GM19455 (cell line): ENCODE measurements around the gene NUAK1.
"Not testable (repeated sequence)": the region's sequence is repeated elsewhere in the genome, so short reads cannot be mapped to it uniquely, and the experiment has no call there.

Source experiments
- ATAC-seq: cut with Tn5 transposase; IDR thresholded peaks from one replicate; pipeline ENCODE4 v1.9.1; 2021; ENCODE audit not compliant: unreplicated experiment

The NUAK1 gene

DNA sequence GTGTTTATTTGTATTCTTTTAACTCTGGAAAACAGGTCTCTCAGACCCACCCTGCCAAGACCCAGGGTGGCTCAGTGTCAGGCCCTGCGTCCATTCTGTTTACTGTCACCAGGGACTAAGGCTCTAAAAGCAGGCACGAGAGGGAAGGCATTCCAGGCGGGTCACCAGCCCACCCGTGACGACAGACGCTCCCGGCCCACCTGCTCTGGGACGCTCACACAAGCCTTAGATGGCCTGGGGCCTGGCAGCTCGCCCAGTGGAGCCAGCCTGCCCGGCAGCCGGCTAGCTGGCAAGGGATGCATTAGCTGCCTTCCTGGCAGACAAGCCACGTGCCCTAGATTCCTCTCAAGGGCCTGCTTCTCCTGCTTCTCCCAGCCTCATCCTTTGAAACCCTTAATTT is 9.2 kb upstream of the NUAK1 start:
- ATAC-seq = no peak

DNA sequence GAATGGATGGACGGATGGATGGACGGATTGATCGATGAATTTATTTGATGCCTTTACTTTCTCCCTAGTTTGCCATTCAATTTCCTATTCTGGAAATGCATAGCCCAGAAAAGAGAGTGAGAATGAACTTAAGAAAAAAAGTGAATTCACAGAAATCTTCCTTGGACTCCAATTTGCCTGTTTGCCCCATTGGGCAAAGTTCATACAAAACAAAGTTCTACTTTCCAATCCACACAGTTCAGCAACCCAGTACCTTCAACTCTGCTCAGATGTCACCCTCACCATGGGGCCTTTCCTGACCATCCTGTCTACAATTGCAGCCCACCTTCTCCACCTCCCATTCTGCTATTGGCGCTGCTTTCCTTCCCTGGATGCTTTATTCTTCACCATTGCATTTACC is 8.2 kb upstream of the NUAK1 start:
- ATAC-seq = no peak

GRCh38 chr12:106145539-106146447 is 7.0 kb upstream of the NUAK1 start:
- no peak for ATAC-seq

GRCh38 chr12:106144847-106145246 is 6.1 kb upstream of the NUAK1 start:
- ATAC-seq = no peak

DNA sequence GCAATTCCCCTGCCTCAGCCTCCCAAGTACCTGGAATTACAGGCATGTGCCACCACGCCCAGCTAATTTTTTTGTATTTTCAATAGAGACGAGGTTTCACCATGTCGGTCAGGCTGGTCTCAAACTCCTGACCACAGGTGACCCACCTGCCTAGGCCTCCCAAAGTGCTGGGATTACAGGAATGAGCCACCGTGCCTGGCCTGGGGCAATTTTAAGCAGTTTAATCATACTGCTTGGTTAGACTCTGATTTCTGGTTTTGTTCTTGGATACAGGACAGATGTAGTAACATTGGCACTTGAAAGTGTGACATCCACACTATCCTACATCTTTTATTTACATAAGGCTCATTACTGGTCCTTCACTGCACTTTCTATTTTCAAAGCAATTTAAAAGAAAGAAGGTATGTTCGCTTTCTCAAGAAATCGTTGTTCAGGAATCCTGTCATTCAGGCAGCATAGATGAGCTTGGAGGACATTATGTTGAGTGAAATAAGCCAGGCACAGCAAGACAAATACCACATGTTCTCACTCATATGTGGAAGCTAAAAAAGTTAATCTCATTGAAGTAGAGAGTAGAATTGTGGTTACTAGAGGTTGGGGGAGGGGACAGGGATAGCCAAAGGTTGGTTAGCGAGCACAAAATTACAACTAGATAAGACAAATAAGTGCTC is 4.0 kb upstream of the NUAK1 start:
- ATAC-seq = no peak

DNA sequence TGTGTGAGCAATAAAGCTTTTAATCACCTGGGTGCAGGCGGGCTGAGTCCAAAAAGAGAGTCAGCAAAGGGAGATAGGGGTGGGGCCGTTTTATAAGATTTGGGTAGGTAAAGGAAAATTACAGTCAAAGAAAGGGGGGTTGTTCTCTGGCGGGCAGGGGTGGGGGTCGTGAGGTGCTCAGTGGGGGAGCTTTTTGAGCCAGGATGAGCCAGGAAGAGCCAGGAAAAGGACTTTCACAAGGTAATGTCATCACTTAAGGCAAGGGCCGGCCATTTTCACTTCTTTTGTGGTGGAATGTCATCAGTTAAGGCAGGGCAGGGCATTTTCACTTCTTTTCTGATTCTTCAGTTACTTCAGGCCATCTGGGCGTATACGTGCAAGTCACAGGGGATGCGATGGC is 3.2 kb upstream of the NUAK1 start:
- not testable (repeated sequence) for ATAC-seq

DNA sequence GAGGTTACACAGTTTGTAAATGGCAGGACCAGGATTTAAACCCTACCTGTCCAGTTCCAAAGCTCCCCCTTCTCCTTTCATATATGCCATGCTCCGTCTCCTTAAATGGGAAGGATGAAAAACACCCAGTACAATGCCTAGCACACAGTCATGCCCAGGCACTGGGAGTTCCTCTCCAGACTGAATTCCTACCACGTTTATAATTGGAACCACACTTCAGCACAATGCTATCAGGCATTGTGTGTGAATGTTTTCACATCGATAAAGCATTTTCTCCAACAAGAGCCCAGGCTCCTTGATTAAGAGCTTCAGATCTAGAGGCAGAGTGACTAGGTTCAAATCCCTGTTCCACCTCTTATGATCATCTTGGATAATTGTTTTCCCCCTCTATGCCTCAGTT is 2.7 kb upstream of the NUAK1 start:
- ATAC-seq = no peak

GRCh38 chr12:106141003-106141402 is 2.2 kb upstream of the NUAK1 start:
- ATAC-seq = no peak

DNA sequence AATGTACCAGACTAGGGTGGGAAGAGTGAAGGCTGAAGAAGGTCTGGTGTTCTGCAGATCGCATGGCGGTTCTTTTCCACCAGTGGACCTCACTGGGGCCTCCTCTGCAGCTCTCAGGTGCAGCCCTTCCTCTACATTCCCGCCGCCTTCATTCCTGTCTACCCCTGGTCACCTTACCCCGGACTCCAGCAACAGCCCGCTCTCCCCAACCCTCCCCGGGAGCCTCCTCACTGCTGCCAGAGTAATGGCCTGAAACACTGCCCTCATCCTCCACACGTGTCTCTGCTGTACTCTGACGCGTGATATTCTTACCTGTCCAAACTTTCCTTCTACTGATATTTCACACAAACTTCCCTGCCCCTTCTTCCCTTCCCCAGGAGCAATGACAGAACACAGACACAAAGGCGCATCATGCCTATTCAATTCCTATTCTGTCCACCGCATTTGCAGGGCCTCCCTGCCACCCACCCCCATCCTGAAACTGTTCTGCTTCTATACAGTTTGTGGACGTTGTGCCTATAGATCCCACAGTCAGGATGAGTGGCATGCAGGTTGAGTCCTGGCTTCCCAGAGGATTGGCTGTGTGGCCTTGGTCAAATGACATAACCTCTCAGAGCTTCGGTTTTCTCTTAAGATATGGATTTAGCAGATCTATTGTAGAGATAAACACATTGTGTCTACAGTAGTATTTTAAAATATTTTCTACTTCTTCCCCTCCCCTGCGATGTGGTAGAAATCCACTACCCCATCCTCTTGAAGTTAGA is 1.7 kb upstream of the NUAK1 start:
- ATAC-seq = no peak

GRCh38 chr12:106139422-106140171 is 843 bp upstream of the NUAK1 start:
- ATAC-seq = no peak

DNA sequence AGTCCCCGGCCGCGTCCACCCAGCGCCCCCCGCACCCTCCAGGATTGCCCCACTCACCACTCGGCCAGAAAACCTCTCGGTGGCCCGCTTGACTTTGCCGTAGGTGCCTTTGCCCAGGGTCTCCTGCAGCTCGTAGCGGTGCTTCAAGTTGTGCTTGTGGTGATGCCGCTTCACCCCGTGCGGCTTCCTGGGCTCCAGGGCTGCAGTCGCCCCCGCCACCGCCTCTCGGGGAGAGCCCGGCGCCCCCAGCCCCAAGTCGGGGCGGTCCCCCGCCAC is 459 bp downstream of the NUAK1 start:
- ATAC-seq = no peak

- no peak for ATAC-seq
Observed at GRCh38 chr12:106137530-106138356, 1.0 kb downstream of the NUAK1 start.

DNA sequence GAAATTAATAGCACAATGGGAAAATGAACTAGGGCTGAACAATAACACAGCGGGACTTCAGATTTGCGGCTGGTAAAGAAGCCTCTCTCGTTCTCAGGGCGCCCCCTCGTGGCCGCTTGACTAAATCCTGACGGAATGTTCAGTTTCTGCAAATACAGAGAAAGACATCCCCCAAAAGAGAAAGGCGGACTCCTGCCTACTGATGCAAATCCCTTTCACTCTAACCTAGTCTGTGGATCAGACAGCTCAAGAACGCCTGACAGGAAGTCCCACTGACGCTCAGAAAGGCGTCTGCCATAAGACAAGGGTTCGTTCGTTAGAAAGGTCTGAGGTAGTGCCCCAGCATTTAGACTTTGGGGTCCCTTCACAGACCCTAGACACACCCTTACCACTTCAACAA is 2.5 kb downstream of the NUAK1 start:
- peak; percentile 58 for ATAC-seq

GRCh38 chr12:106135781-106136180 is 3.0 kb downstream of the NUAK1 start:
- no peak for ATAC-seq

DNA sequence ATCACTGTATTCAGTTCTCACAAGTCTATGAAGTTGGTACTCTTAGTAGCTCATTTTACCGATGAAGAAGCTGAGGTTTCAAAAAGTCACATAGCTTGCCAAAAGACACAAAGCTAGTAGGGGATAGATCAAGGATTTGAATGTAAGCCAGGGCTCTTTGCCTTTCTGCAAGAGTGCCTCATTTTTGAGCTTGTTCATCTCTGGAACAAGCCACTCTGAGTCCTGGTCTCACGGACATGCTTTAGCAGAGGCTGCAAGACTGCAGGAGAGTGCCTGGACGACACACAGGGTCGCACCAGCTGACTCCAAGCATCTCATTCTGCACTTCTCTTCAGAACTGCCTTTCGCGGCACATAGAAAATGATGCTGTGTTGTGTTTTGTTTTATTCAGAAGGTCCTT is 3.7 kb downstream of the NUAK1 start:
- no peak for ATAC-seq

DNA sequence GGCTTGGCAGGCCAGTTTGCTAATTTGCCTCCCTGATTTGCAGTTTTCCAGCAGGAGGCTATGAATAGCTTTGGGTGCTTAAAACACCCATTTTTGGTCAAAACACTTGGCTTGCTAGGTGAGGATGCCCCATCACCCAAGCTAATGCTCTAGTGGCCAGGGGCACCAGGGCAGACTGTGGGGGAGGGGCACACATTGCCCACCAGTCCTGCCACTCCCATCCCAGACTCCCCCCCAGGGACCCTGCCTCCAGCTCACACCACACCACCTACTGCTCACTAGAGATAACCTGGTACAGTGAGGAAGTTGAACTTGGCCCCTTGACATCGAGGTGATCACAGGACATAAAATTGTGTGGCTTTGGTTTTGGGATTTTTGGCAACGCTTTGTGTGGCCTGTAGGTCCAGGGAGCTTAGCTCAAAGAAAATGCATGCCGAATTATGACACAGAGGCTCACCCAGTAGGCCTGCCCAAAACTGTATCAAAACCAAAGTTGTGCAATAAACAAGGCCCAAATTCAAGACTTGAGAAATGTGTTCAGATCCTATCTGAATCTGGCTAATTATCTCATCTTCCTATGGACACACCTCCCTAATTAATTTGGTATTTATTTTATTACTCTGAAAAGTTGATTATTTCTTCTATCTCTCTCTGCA is 4.3 kb downstream of the NUAK1 start:
- ATAC-seq = no peak

- no peak for ATAC-seq
Observed at GRCh38 chr12:106133136-106134087, 5.3 kb downstream of the NUAK1 start.
